Right lobe of liver (tissue), 6 donors: ENCODE results near the gene ACOX3. TPM values are rescaled to one million over a fixed set of nuclear protein-coding genes. Genes with fewer than 3 reads are reported as not detected.

Experiments used
- ATAC-seq, 4 donors: fragments of 200-7000 bp; cut with Tn5 transposase; one replicate each; pipeline ENCODE4 v1.9.1; 2020; ENCODE audit warnings: mild to moderate bottlenecking in 4 of 4, moderate library complexity in 4 of 4
- DNase-seq, 3 donors: peaks; one replicate each; pipeline ENCODE4 v3.0.0-alpha.2; 2020
- H3K27ac ChIP-seq, 3 donors: fragments of 200-600 bp; one replicate each; pipeline ENCODE4 v1.8.0; 2022
- H3K27me3 ChIP-seq, 2 donors: fragments of 200-600 bp; one replicate each; pipeline ENCODE4 v1.8.0; 2022
- H3K36me3 ChIP-seq, 4 donors: fragments of 200-600 bp; sonication (generic) in 1 of 4; one replicate each; pipeline versions ENCODE4 v1.5.1 to v1.8.0; 2017 to 2022; ENCODE audit warnings: control low read depth in 1 of 4
- H3K4me1 ChIP-seq, 4 donors: fragments of 200-600 bp; sonication (generic) in 1 of 4; one replicate each; pipeline versions ENCODE4 v1.5.1 to v1.8.0; 2017 to 2022; ENCODE audit warnings: control low read depth in 1 of 4
- H3K4me3 ChIP-seq, 3 donors: fragments of 200-600 bp; one replicate each; pipeline ENCODE4 v1.8.0; 2022
- H3K9me3 ChIP-seq, 4 donors: fragments of 200-600 bp; sonication (generic) in 1 of 4; one replicate each; pipeline versions ENCODE4 v1.5.1 to v1.8.0; 2017 to 2022; ENCODE audit warnings: control low read depth in 1 of 4
- POLR2A ChIP-seq: fragments of 450-650 bp; IDR thresholded peaks from one replicate; pipeline ENCODE4 v1.6.1; 2017; ENCODE audit warnings: antibody characterized with exemption, mild to moderate bottlenecking
- WGBS: methylation state at CpG from one replicate; pipeline ENCODE4 v1.1.6; 2018; ENCODE audit warnings: low coverage, low lambda C conversion rate; ENCODE audit not compliant: insufficient coverage; ENCODE audit errors: missing lambda C conversion rate; 5-methylcytosine and 5-hydroxymethylcytosine counted together
- intact Hi-C, 2 donors: fragments of 100-400 bp; cut with DNase I; formaldehyde crosslinking; loops; one replicate each; pipeline versions ENCODE4 v1.11.2 to v1.14.1; 2022
- total RNA-seq, 6 experiments: library from RNA; depleted of rRNA in 2 of 6; stranded (reverse); fragments of >200 nt in 2 of 6; fragmentation: NEBNext Ultra II Directional in 3 of 6; extraction: Animal tissue kit (Norgen Biotek cat#: 25700) in 3 of 6; gene quantifications; one replicate each; pipeline versions ENCODE4 v1.1.0 to v1.2.4, GENCODE V29; 2016 to 2023
- TF ChIP-seq, protein P1 (sequence below), 4 donors: fragments of 200-600 bp in 3 of 4; fragments of 450-650 bp in 1 of 4; IDR thresholded peaks; one replicate each; pipeline versions ENCODE4 v1.5.1 to v1.8.0; 2016 to 2022; ENCODE audit warnings: antibody characterized with exemption in 4 of 4, mild to moderate bottlenecking in 2 of 4
- donor health status: DM: no; HTN: yes; CAD: no.
- donor health status: DM: no; HTN: no; CAD: no.
- donor health status: DM: no; HTN: no; CAD: no.
- donor health status: DM: no; HTN: yes; CAD: no.
- donor health status: DM: no; HTN: yes; CAD: no.

ACOX3 gene
- total RNA-seq, 6 experiments from 2014 or later, result 18.5 to 36.9 (median 21.9) TPM

- Histone ChIP-seq H3K4me3 (no peak overlapping the region), H3K36me3 (peaks cover 0 to 28% (median 7%) of the 10 kb centered on the region in 4 donors), H3K9me3 (no peaks in the 10 kb centered on the region), H3K27me3 (no peaks in the 10 kb centered on the region), H3K27ac (no peak overlapping the region), H3K4me1 (no peaks in the 10 kb centered on the region)
- WGBS, result 90% methylated on average over 5 of the region's 14 CpGs
- no peak for TF ChIP-seq POLR2A
- TF ChIP-seq, protein P1, sequence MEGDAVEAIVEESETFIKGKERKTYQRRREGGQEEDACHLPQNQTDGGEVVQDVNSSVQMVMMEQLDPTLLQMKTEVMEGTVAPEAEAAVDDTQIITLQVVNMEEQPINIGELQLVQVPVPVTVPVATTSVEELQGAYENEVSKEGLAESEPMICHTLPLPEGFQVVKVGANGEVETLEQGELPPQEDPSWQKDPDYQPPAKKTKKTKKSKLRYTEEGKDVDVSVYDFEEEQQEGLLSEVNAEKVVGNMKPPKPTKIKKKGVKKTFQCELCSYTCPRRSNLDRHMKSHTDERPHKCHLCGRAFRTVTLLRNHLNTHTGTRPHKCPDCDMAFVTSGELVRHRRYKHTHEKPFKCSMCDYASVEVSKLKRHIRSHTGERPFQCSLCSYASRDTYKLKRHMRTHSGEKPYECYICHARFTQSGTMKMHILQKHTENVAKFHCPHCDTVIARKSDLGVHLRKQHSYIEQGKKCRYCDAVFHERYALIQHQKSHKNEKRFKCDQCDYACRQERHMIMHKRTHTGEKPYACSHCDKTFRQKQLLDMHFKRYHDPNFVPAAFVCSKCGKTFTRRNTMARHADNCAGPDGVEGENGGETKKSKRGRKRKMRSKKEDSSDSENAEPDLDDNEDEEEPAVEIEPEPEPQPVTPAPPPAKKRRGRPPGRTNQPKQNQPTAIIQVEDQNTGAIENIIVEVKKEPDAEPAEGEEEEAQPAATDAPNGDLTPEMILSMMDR (IDR thresholded peaks at IDR 0.05), result no peak
- DNase-seq (no peak), ATAC-seq (no peak)
- intact Hi-C loops, result loop anchor here in 1 of 2 donors (5.0 kb wide), 1 partner anchor 118 kb away; no protein-coding TSS in a partner anchor
Measured at GRCh38 chr4:8469550-8469949, 29.0 kb upstream of the ACOX3 start.

DNA sequence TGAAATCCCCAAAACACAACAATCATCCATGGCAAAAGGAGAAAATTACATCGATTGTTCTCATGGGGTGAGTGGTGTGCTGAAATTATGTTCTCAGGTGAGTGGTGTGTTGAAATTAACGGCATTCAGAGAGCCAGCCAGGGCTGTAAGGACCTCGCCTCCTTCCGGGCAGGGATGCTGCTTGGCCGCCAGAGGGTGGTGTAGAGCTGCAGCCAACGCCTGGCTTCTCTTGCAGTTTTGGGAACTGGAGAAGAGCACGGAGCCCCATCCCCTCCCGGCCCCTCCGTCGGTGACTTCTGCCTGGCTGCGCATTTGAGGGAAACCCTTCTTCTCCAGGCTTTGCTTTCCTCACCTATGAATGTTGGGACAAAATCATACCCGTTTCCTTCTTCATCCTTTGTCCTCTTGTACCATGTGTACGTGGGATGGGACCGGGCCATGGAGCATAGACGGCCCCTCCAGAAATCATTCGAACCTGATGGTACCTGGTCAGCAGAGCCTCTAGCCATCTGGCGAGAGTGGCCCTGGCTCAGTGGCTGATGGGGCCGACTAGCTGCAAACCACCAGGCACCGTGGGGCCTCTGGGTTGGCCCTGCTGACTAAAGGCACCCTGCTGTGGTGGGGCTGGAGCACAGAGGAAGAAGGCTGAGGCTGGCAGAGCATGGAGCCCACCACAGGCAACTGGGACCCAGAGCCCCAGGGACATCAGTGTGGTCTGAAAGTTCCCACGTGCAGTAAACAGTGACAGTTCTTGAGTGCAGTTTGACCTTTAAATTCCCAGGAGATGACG is 28.4 kb upstream of the ACOX3 start:
- ATAC-seq, result peak; percentile 75 to 90 (median 84)
- Histone ChIP-seq H3K4me1 (no peaks in the 10 kb centered on the region), H3K27me3 (no peaks in the 10 kb centered on the region), H3K27ac (no peak overlapping the region), H3K36me3 (peaks cover 0 to 34% (median 7%) of the 10 kb centered on the region in 4 donors), H3K9me3 (no peaks in the 10 kb centered on the region), H3K4me3 (no peak overlapping the region)
- WGBS, result 59% methylated on average over 13 of the region's 21 CpGs
- intact Hi-C loops, result loop anchor here in 1 of 2 donors (5.0 kb wide), 1 partner anchor 118 kb away; no protein-coding TSS in a partner anchor
- DNase-seq, result peak; percentile 67 to 76 (median 68)
- TF ChIP-seq, protein P1 (IDR thresholded peaks at IDR 0.05), result peak; percentile 76 to 90 (median 85)
- TF ChIP-seq POLR2A, result no peak

- TF ChIP-seq POLR2A, result no peak
- TF ChIP-seq, protein P1 (IDR thresholded peaks at IDR 0.05), result no peak
- no CpG with 5 or more reads among the region's 18 CpGs for WGBS
- Histone ChIP-seq H3K36me3 (peaks cover 0 to 44% (median 7%) of the 10 kb centered on the region in 4 donors), H3K9me3 (no peaks in the 10 kb centered on the region), H3K4me1 (no peaks in the 10 kb centered on the region), H3K4me3 (no peak overlapping the region), H3K27me3 (no peaks in the 10 kb centered on the region), H3K27ac (no peak overlapping the region)
- intact Hi-C loops, result loop anchor here in 1 of 2 donors (5.0 kb wide), 1 partner anchor 120 kb away; no protein-coding TSS in a partner anchor
- DNase-seq (no peak), ATAC-seq (no peak)
Measured at GRCh38 chr4:8467016-8467415, 26.5 kb upstream of the ACOX3 start.

DNA sequence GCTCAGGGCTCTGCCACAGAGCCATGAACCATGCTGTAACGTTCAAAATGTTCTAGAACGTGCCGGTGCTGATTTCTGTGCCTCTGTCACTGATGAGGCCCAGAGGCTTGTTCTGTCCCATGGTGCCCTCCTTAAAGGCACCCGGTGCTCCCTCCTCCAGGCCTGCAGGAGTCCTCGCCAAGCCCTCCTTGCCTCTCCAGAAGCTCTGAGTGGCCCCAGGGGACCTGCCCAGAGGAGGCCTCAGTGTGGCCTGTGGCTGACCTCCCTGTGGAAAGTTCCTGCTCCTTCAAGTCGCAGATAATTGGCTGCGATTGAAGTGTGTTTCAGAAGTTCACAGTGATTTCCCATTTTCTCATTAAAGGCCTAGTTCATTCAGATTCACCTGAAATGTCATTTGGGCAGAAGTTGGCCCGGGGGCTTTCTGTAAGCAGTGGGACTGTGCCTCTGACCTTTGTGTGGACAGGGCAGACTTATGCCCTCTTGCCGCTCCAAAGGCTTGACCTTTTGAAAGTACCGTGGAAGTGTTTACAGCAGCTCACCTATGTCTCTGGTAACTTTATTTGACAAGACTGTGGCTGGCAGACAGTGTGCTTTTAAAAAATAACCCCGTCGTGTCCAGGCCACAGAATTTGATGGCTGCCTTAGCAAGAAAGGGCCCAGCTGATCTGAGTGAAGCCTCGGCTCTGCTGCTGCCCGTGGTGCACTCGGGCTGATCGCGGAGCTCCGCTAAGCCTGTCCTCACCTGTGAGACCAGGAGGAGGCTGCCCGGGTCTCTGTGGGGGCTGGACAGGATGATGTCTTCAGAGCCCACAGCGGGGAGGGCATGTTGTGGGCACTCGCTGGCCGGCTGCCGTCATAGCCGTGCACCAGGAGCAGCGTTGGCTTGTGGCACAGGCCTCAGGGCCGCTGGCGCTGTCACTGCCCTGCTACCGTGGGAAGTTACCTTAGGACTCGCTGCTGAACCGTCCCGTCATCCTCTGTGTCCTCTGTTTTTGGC is 25.4 kb upstream of the ACOX3 start:
- Histone ChIP-seq H3K4me1 (no peaks in the 10 kb centered on the region), H3K9me3 (no peaks in the 10 kb centered on the region), H3K27me3 (no peaks in the 10 kb centered on the region), H3K4me3 (no peak overlapping the region), H3K36me3 (peaks cover 0 to 48% (median 7%) of the 10 kb centered on the region in 4 donors), H3K27ac (no peak overlapping the region)
- 60% methylated on average over 9 of the region's 31 CpGs for WGBS
- intact Hi-C loops, result loop anchor here in 1 of 2 donors (5.0 kb wide), 1 partner anchor 121 kb away; no protein-coding TSS in a partner anchor
- TF ChIP-seq, protein P1 (IDR thresholded peaks at IDR 0.05), result no peak
- no peak for TF ChIP-seq POLR2A
- DNase-seq (no peak), ATAC-seq (no peak)
